Right lobe of liver (tissue), 6 donors: ENCODE data around the gene ALG9. TPM values are rescaled to one million over a fixed set of nuclear protein-coding genes. Genes with fewer than 3 reads are reported as not detected.
A peak's percentile ranks its signal among the peaks of the same experiment; 100 is the strongest.

ENCODE experiments used
- ATAC-seq, 4 donors: fragments of 200-7000 bp; cut with Tn5 transposase; one replicate each; pipeline ENCODE4 v1.9.1; 2020; ENCODE audit warnings: mild to moderate bottlenecking in 4 of 4, moderate library complexity in 4 of 4
- DNase-seq, 3 donors: peaks; one replicate each; pipeline ENCODE4 v3.0.0-alpha.2; 2020
- H3K27ac ChIP-seq, 3 donors: fragments of 200-600 bp; one replicate each; pipeline ENCODE4 v1.8.0; 2022
- H3K27me3 ChIP-seq, 2 donors: fragments of 200-600 bp; one replicate each; pipeline ENCODE4 v1.8.0; 2022
- H3K36me3 ChIP-seq, 4 donors: fragments of 200-600 bp; sonication (generic) in 1 of 4; one replicate each; pipeline versions ENCODE4 v1.5.1 to v1.8.0; 2017 to 2022; ENCODE audit warnings: control low read depth in 1 of 4
- H3K4me1 ChIP-seq, 4 donors: fragments of 200-600 bp; sonication (generic) in 1 of 4; one replicate each; pipeline versions ENCODE4 v1.5.1 to v1.8.0; 2017 to 2022; ENCODE audit warnings: control low read depth in 1 of 4
- H3K4me3 ChIP-seq, 3 donors: fragments of 200-600 bp; one replicate each; pipeline ENCODE4 v1.8.0; 2022
- H3K9me3 ChIP-seq, 4 donors: fragments of 200-600 bp; sonication (generic) in 1 of 4; one replicate each; pipeline versions ENCODE4 v1.5.1 to v1.8.0; 2017 to 2022; ENCODE audit warnings: control low read depth in 1 of 4
- POLR2A ChIP-seq: fragments of 450-650 bp; IDR thresholded peaks from one replicate; pipeline ENCODE4 v1.6.1; 2017; ENCODE audit warnings: antibody characterized with exemption, mild to moderate bottlenecking
- WGBS: methylation state at CpG from one replicate; pipeline ENCODE4 v1.1.6; 2018; ENCODE audit warnings: low coverage, low lambda C conversion rate; ENCODE audit not compliant: insufficient coverage; ENCODE audit errors: missing lambda C conversion rate; 5-methylcytosine and 5-hydroxymethylcytosine counted together
- intact Hi-C, 2 donors: fragments of 100-400 bp; cut with DNase I; formaldehyde crosslinking; loops; one replicate each; pipeline versions ENCODE4 v1.11.2 to v1.14.1; 2022
- total RNA-seq, 6 experiments: library from RNA; depleted of rRNA in 2 of 6; stranded (reverse); fragments of >200 nt in 2 of 6; fragmentation: NEBNext Ultra II Directional in 3 of 6; extraction: Animal tissue kit (Norgen Biotek cat#: 25700) in 3 of 6; gene quantifications; one replicate each; pipeline versions ENCODE4 v1.1.0 to v1.2.4, GENCODE V29; 2016 to 2023
- TF ChIP-seq, protein P1 (sequence below), 4 donors: fragments of 200-600 bp in 3 of 4; fragments of 450-650 bp in 1 of 4; IDR thresholded peaks; one replicate each; pipeline versions ENCODE4 v1.5.1 to v1.8.0; 2016 to 2022; ENCODE audit warnings: antibody characterized with exemption in 4 of 4, mild to moderate bottlenecking in 2 of 4
- donor health status: DM: no; HTN: yes; CAD: no.
- donor health status: DM: no; HTN: no; CAD: no.
- donor health status: DM: no; HTN: no; CAD: no.
- donor health status: DM: no; HTN: yes; CAD: no.
- donor health status: DM: no; HTN: yes; CAD: no.

The ALG9 gene
- total RNA-seq, 6 experiments from 2014 or later: 15.0 to 20.8 (median 18.2) TPM

DNA sequence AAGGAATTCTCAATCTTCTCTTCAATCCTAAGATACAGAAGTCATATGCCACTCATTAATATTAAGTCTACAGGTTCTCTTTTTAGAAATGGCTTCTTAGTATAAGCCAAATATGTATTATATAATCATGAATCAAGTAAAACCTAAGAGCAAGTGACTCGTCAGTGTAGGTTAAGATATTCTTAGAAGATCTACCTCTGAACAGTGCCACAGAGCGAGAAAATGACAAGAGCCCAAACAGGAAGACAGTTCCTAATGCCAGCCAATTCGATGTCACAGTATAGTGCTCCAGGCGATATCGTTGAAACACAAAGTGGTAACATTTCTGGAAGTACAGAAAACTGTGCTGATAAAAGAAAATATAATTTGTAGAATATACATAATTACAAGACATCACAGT is 33.3 kb downstream of the ALG9 start:
- H3K4me3 ChIP-seq: no peak overlapping the region
- DNase-seq (no peak), ATAC-seq (no peak)
- 92% methylated on average over 5 of the region's 5 CpGs for WGBS
- H3K9me3 ChIP-seq: no peaks in the 10 kb centered on the region
- H3K4me1 ChIP-seq: peaks cover 0 to 59% (median 26%) of the 10 kb centered on the region in 4 donors
- no peaks in the 10 kb centered on the region for H3K27me3 ChIP-seq
- H3K27ac ChIP-seq: no peak overlapping the region
- intact Hi-C loops: no loop called here
- H3K36me3 ChIP-seq: no peaks in the 10 kb centered on the region
- TF ChIP-seq, protein P1, sequence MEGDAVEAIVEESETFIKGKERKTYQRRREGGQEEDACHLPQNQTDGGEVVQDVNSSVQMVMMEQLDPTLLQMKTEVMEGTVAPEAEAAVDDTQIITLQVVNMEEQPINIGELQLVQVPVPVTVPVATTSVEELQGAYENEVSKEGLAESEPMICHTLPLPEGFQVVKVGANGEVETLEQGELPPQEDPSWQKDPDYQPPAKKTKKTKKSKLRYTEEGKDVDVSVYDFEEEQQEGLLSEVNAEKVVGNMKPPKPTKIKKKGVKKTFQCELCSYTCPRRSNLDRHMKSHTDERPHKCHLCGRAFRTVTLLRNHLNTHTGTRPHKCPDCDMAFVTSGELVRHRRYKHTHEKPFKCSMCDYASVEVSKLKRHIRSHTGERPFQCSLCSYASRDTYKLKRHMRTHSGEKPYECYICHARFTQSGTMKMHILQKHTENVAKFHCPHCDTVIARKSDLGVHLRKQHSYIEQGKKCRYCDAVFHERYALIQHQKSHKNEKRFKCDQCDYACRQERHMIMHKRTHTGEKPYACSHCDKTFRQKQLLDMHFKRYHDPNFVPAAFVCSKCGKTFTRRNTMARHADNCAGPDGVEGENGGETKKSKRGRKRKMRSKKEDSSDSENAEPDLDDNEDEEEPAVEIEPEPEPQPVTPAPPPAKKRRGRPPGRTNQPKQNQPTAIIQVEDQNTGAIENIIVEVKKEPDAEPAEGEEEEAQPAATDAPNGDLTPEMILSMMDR (IDR thresholded peaks at IDR 0.05): no peak
- no peak for TF ChIP-seq POLR2A

DNA sequence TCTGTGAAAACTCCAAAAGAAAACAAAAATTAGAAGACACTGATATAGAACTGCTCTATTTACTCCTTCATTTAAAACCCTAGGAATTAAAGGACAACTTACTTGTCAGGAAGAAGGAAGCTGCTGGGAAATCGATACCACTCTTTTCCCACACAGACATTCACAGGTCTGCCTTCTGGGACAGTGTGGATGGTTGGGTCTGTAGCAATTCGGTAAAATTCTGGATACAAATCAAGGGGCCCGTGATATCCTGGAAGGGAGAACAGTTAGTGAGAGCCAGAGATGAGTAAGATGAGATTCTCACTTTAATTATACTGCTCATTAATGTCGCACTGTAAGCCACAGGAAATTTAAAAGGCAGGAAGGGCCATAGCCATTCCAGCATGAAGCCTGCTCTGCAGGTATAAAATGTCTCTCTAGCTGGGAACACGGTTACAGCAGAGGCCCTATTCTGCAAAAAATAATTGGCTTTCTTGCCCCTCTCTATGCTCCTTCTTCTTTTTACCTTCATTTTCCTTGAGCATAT is 34.0 kb downstream of the ALG9 start:
- peaks cover 0 to 66% (median 28%) of the 10 kb centered on the region in 4 donors for H3K4me1 ChIP-seq
- H3K36me3 ChIP-seq: no peaks in the 10 kb centered on the region
- WGBS: 90% methylated on average over 5 of the region's 5 CpGs
- H3K9me3 ChIP-seq: no peaks in the 10 kb centered on the region
- no peak for DNase-seq
- peak overlapping the region in 2 of 3 donors; percentile 51 to 81 for H3K27ac ChIP-seq
- intact Hi-C loops: no loop called here
- ATAC-seq: no peak
- no peaks in the 10 kb centered on the region for H3K27me3 ChIP-seq
- H3K4me3 ChIP-seq: no peak overlapping the region
- TF ChIP-seq POLR2A: no peak
- TF ChIP-seq, protein P1 (IDR thresholded peaks at IDR 0.05): no peak

DNA sequence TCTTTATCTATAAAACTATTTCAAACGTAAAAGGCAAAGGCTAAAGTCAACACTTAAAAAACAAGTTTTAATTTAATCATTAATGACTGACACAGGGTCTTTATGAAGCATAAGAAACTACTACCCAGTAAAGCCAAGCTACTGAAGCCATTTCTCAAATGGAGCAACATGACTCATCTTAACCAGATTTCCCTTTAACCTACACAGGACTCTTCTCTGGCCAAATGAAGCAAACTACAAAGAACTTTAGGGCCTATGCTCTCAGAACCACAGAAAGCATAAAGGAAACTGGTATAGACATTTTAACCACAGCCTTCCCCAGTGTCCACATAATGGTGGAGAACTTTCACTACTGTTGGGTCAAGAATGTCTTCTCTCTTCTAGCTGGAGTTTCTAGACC is 34.7 kb downstream of the ALG9 start:
- ATAC-seq (no peak), DNase-seq (no peak)
- H3K36me3 ChIP-seq: no peaks in the 10 kb centered on the region
- peaks cover 0 to 66% (median 28%) of the 10 kb centered on the region in 4 donors for H3K4me1 ChIP-seq
- no peak overlapping the region for H3K4me3 ChIP-seq
- intact Hi-C loops: no loop called here
- H3K27ac ChIP-seq: peak overlapping the region; percentile 10 to 81 (median 51)
- H3K9me3 ChIP-seq: no peaks in the 10 kb centered on the region
- no peaks in the 10 kb centered on the region for H3K27me3 ChIP-seq
- TF ChIP-seq, protein P1 (IDR thresholded peaks at IDR 0.05): no peak
- no peak for TF ChIP-seq POLR2A
- WGBS: 29% methylated on average over 1 of the region's 1 CpG

DNA sequence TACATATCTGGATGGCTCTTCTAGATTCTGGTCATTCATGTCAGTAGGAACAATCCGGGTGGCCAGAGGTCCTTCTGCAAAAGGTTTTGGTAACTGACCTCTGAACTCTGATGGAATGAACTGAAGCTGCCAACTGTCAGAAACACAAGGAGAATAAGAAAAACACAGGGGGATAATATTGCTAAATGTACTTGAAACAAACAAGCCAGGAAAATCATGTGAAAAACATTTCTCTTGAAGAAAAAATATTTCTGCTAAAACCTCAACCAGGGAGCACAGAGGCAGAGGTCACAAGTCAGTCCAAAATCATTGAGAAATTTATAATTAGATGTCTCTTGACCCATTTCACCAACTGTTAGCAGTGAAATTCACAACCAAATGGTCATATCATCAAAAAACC is 35.2 kb downstream of the ALG9 start:
- ATAC-seq: peak; percentile 5 to 45 (median 23)
- Histone ChIP-seq H3K9me3 (no peaks in the 10 kb centered on the region), H3K4me1 (peaks cover 0 to 60% (median 27%) of the 10 kb centered on the region in 4 donors), H3K27me3 (no peaks in the 10 kb centered on the region), H3K4me3 (no peak overlapping the region), H3K36me3 (no peaks in the 10 kb centered on the region), H3K27ac (peak overlapping the region; percentile 10 to 81 (median 51))
- DNase-seq: peak in 1 of 3 donors; percentile 47
- intact Hi-C loops: no loop called here
- TF ChIP-seq POLR2A: no peak
- TF ChIP-seq, protein P1 (IDR thresholded peaks at IDR 0.05): no peak
- WGBS: 27% methylated on average over 1 of the region's 1 CpG

DNA sequence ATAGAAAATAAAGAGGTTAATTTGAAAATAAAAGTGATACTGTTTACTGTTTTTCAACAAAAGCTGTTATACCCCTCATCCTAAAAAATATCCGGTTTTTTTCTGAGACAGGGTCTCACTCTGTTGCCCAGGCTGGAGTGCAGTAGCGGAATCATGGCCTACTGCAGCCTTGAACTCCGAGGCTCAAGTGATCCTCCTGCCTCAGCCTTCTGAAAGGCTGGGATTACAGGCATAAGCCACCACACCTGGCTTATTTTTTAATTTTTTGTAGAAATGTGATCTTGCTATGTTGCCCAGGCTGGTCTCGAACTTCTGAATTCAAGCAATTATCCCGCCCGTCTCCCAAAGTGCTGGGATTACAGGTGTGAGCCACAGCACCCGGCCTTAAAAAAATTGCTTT is 35.7 kb downstream of the ALG9 start:
- no peak for DNase-seq
- intact Hi-C loops: no loop called here
- WGBS: 84% methylated on average over 6 of the region's 7 CpGs
- Histone ChIP-seq H3K4me3 (no peak overlapping the region), H3K36me3 (no peaks in the 10 kb centered on the region), H3K9me3 (no peaks in the 10 kb centered on the region), H3K4me1 (peaks cover 0 to 55% (median 24%) of the 10 kb centered on the region in 4 donors), H3K27me3 (no peaks in the 10 kb centered on the region), H3K27ac (peak overlapping the region; percentile 9 to 81 (median 51))
- no peak for TF ChIP-seq POLR2A
- TF ChIP-seq, protein P1 (IDR thresholded peaks at IDR 0.05): no peak
- ATAC-seq: no peak
